Measurements from ENCODE around the gene PSKH1.

Gene PSKH1

GRCh38 chr16:67846063-67846319 is 47.1 kb upstream of the PSKH1 start:
- Histone ChIP-seq H3K4me2 (ENCODE audit: low read length) (peak overlapping the region; percentile 96), H3K9ac (no peak overlapping the region), H2AFZ (peak overlapping the region; percentile 94), H3K4me3 (ENCODE audit: low read depth, low read length) (peak overlapping the region; percentile 83), H3K79me2 (peaks cover 41% of the 10 kb centered on the region), H3K27ac (peak overlapping the region; percentile 88), H3K4me1 (peaks cover 22% of the 10 kb centered on the region), H3K36me3 (ENCODE audit: control insufficient read depth, insufficient read depth, low read length) (no peaks in the 10 kb centered on the region), H3K9me3 (ENCODE audit: control insufficient read depth, low read length) (no peaks in the 10 kb centered on the region), H3K27me3 (ENCODE audit: control insufficient read depth, insufficient read depth, low read length) (no peaks in the 10 kb centered on the region)
- TF ChIP-seq CTCF (IDR thresholded peaks at IDR 0.05), result no peak

- TF ChIP-seq CTCF (IDR thresholded peaks at IDR 0.05), result no peak
- Histone ChIP-seq H3K4me1 (peaks cover 22% of the 10 kb centered on the region), H3K9ac (peak within 1 kb of the TSS; percentile 32), H3K79me2 (peaks cover 44% of the 10 kb centered on the region), H2AFZ (peak within 1 kb of the TSS; percentile 94), H3K27ac (peak within 1 kb of the TSS; percentile 88), H3K4me2 (ENCODE audit: low read length) (peak within 1 kb of the TSS; percentile 96), H3K4me3 (ENCODE audit: low read depth, low read length) (peak within 1 kb of the TSS; percentile 83), H3K9me3 (ENCODE audit: control insufficient read depth, low read length) (no peaks in the 10 kb centered on the region), H3K27me3 (ENCODE audit: control insufficient read depth, insufficient read depth, low read length) (no peaks in the 10 kb centered on the region), H3K36me3 (ENCODE audit: control insufficient read depth, insufficient read depth, low read length) (no peaks in the 10 kb centered on the region)
Measured at GRCh38 chr16:67846320-67847063, 46.6 kb upstream of the PSKH1 start, which contains the start of gene NUTF2. Gene NUTF2, plus strand, starts transcription at chr16:67846933. Its CDS starts 18,198 bp downstream, at chr16:67865131.

- peak within 1 kb of the TSS; percentile 83 for H3K4me3 ChIP-seq (ENCODE audit: low read depth, low read length)
- H3K9ac ChIP-seq, result peak within 1 kb of the TSS; percentile 32
- H3K9me3 ChIP-seq (ENCODE audit: control insufficient read depth, low read length), result no peaks in the 10 kb centered on the region
- H3K27ac ChIP-seq, result peak within 1 kb of the TSS; percentile 88
- no peaks in the 10 kb centered on the region for H3K36me3 ChIP-seq (ENCODE audit: control insufficient read depth, insufficient read depth, low read length)
- no peak for TF ChIP-seq CTCF (IDR thresholded peaks at IDR 0.05)
- H3K27me3 ChIP-seq (ENCODE audit: control insufficient read depth, insufficient read depth, low read length), result no peaks in the 10 kb centered on the region
- peak within 1 kb of the TSS; percentile 94 for H2AFZ ChIP-seq
- H3K79me2 ChIP-seq, result peaks cover 50% of the 10 kb centered on the region
- H3K4me2 ChIP-seq (ENCODE audit: low read length), result peak within 1 kb of the TSS; percentile 96
- H3K4me1 ChIP-seq, result peaks cover 20% of the 10 kb centered on the region
Measured at GRCh38 chr16:67847064-67847861, 45.8 kb upstream of the PSKH1 start, which contains the start of gene CENPT. Gene CENPT, minus strand, starts transcription at chr16:67847693. Its CDS starts 13,834 bp downstream, at chr16:67833859.

GRCh38 chr16:67848118-67848517 is 44.9 kb upstream of the PSKH1 start:
- Histone ChIP-seq H3K79me2 (peaks cover 56% of the 10 kb centered on the region), H3K4me3 (ENCODE audit: low read depth, low read length) (peak overlapping the region; percentile 83), H2AFZ (no peak overlapping the region), H3K27me3 (ENCODE audit: control insufficient read depth, insufficient read depth, low read length) (no peaks in the 10 kb centered on the region), H3K4me2 (ENCODE audit: low read length) (peak overlapping the region; percentile 96), H3K36me3 (ENCODE audit: control insufficient read depth, insufficient read depth, low read length) (no peaks in the 10 kb centered on the region), H3K4me1 (peaks cover 20% of the 10 kb centered on the region), H3K27ac (no peak overlapping the region), H3K9me3 (ENCODE audit: control insufficient read depth, low read length) (no peaks in the 10 kb centered on the region), H3K9ac (no peak overlapping the region)
- no peak for TF ChIP-seq CTCF (IDR thresholded peaks at IDR 0.05)
